Lower lobe of right lung (tissue), 2 donors: ENCODE data around the gene TAF11L5. TPM values are rescaled to one million over a fixed set of nuclear protein-coding genes. Genes with fewer than 3 reads are reported as not detected.
"Not testable (repeated sequence)": the region's sequence is repeated elsewhere in the genome, so short reads cannot be mapped to it uniquely, and the experiment has no call there.

ENCODE experiments used
- ATAC-seq, 2 donors: fragments of 200-7000 bp; cut with Tn5 transposase; one replicate each; pipeline ENCODE4 v1.9.1; 2020 to 2022; ENCODE audit warnings: mild to moderate bottlenecking in 2 of 2, moderate library complexity in 2 of 2
- DNase-seq: peaks from one replicate; pipeline ENCODE4 v3.0.0-alpha.2; 2020
- H3K27ac ChIP-seq: fragments of 200-600 bp; one replicate; pipeline ENCODE4 v1.8.0; 2022
- H3K27me3 ChIP-seq: fragments of 200-600 bp; one replicate; pipeline ENCODE4 v1.8.0; 2022; ENCODE audit warnings: low read depth
- H3K36me3 ChIP-seq: fragments of 200-600 bp; one replicate; pipeline ENCODE4 v1.8.0; 2022; ENCODE audit warnings: mild to moderate bottlenecking
- H3K4me1 ChIP-seq: fragments of 200-600 bp; one replicate; pipeline ENCODE4 v1.8.0; 2022
- H3K4me3 ChIP-seq: fragments of 200-600 bp; one replicate; pipeline ENCODE4 v1.8.0; 2022; ENCODE audit warnings: mild to moderate bottlenecking
- H3K9me3 ChIP-seq: fragments of 200-600 bp; one replicate; pipeline ENCODE4 v1.8.0; 2022
- intact Hi-C: fragments of 100-400 bp; cut with DNase I; formaldehyde crosslinking; loops from one replicate; pipeline ENCODE4 v1.11.0; 2022
- total RNA-seq: library from RNA; stranded (reverse); fragmentation: NEBNext Ultra II Directional; extraction: Animal tissue kit (Norgen Biotek cat#: 25700); gene quantifications from one replicate; pipeline ENCODE4 v1.2.1, GENCODE V29; 2021
- donor health status: DM: no; HTN: yes; CAD: no; lungs with severe emphysema.

The TAF11L5 gene
- total RNA-seq, 1 donor from 2014 or later, result not detected

GRCh38 chr5:17526504-17526903 is 1.5 kb downstream of the TAF11L5 start:
- H3K4me1 ChIP-seq, intact Hi-C loops, ATAC-seq, H3K4me3 ChIP-seq, H3K27ac ChIP-seq, DNase-seq, H3K9me3 ChIP-seq, H3K27me3 ChIP-seq, H3K36me3 ChIP-seq: not testable (repeated sequence)

- H3K27me3 ChIP-seq, H3K27ac ChIP-seq, H3K36me3 ChIP-seq, H3K4me1 ChIP-seq, H3K9me3 ChIP-seq, H3K4me3 ChIP-seq, DNase-seq, intact Hi-C loops, ATAC-seq: not testable (repeated sequence)
Measured at GRCh38 chr5:17528369-17528768, 3.3 kb downstream of the TAF11L5 start, which contains the start of gene TAF11L6. TSS of gene TAF11L6 (plus strand) at chr5:17528669.

Other genes with a start within 250 kb of the TAF11L5 start
- not detected for gene TAF11L2, start 27.0 kb upstream of the TAF11L5 start, total RNA-seq
- gene TAF11L3, start 6.9 kb upstream of the TAF11L5 start, total RNA-seq, result not detected
- gene TAF11L4, start 3.4 kb upstream of the TAF11L5 start, total RNA-seq, result not detected
- not detected for gene TAF11L6, start 3.4 kb downstream of the TAF11L5 start, total RNA-seq
- not detected for gene TAF11L7, start 60.5 kb downstream of the TAF11L5 start, total RNA-seq
- not detected for gene TAF11L8, start 65.7 kb downstream of the TAF11L5 start, total RNA-seq
- gene TAF11L9, start 69.2 kb downstream of the TAF11L5 start, total RNA-seq, result not detected
- not detected for gene TAF11L10, start 72.6 kb downstream of the TAF11L5 start, total RNA-seq
- gene TAF11L11, start 78.9 kb downstream of the TAF11L5 start, total RNA-seq, result not detected
- not detected for gene TAF11L12, start 85.2 kb downstream of the TAF11L5 start, total RNA-seq
- not detected for gene TAF11L13, start 106.9 kb downstream of the TAF11L5 start, total RNA-seq
- gene TAF11L14, start 109.2 kb downstream of the TAF11L5 start, total RNA-seq, result not detected